Body of pancreas (tissue), 4 donors: ENCODE results near the gene PLCB4. TPM values are rescaled to one million over a fixed set of nuclear protein-coding genes. Genes with fewer than 3 reads are reported as not detected.

ENCODE experiments used
- ATAC-seq: fragments of 150-250 bp; one replicate; pipeline ENCODE4 v1.9.1; 2016
- DNase-seq, 4 donors: peaks; one replicate each; pipeline ENCODE4 v3.0.0-alpha.2; 2019
- H3K27ac ChIP-seq, 4 donors: fragments of 200-600 bp; sonication (generic); 1 replicate in 3 of 4; 2 replicates in 1 of 4; pipeline versions ENCODE4 v1.5.1 to v1.6.1; 2016 to 2019; ENCODE audit warnings: mild to moderate bottlenecking in 1 of 4, mixed read lengths in 1 of 4, moderate library complexity in 1 of 4
- H3K27me3 ChIP-seq, 2 donors: fragments of 200-600 bp; sonication (generic); one replicate each; pipeline ENCODE4 v1.6.0; 2016; ENCODE audit warnings: mild to moderate bottlenecking in 1 of 2
- H3K36me3 ChIP-seq, 2 donors: fragments of 200-600 bp; sonication (generic); replicated peaks in 1 of 2; 2 replicates each; pipeline ENCODE4 v1.5.1; 2016; ENCODE audit warnings: low read depth in 2 of 2; ENCODE audit not compliant: insufficient read depth in 1 of 2
- H3K4me1 ChIP-seq: fragments of 200-600 bp; sonication (generic); one replicate; pipeline ENCODE4 v1.6.0; 2016
- H3K4me3 ChIP-seq, 2 donors: fragments of 200-600 bp; sonication (generic); 1 replicate in 1 of 2; 2 replicates in 1 of 2; pipeline ENCODE4 v1.5.1; 2016 to 2019
- H3K9me3 ChIP-seq, 3 donors: fragments of 200-600 bp; sonication (generic); 1 replicate in 2 of 3; 2 replicates in 1 of 3; pipeline ENCODE4 v1.5.1; 2016
- POLR2A ChIP-seq, 3 donors: fragments of 450-650 bp; IDR thresholded peaks; one replicate each; pipeline ENCODE4 v1.6.1; 2016; ENCODE audit warnings: antibody characterized with exemption in 3 of 3, mild to moderate bottlenecking in 2 of 3
- WGBS, 2 donors: methylation state at CpG; one replicate each; pipeline ENCODE4 v1.1.5; 2017; 5-methylcytosine and 5-hydroxymethylcytosine counted together
- intact Hi-C: fragments of 100-400 bp; cut with DNase I; formaldehyde crosslinking; loops from one replicate; pipeline ENCODE4 v1.15.1; 2023
- total RNA-seq, 2 donors: library from RNA; depleted of rRNA; stranded (reverse); fragments of >200 nt; gene quantifications; one replicate each; pipeline ENCODE4 v1.1.0, GENCODE V29; 2016
- TF ChIP-seq, protein P1 (sequence below), 7 experiments: fragments of 450-650 bp in 4 of 7; fragments of 200-600 bp in 3 of 7; sonication (generic) in 3 of 7; IDR thresholded peaks; one replicate each; pipeline ENCODE4 v1.5.1; 2016 to 2019; ENCODE audit warnings: antibody characterized with exemption in 7 of 7

Gene PLCB4
- total RNA-seq, 2 donors from 2014 or later = 1.3 to 3.4 TPM

DNA sequence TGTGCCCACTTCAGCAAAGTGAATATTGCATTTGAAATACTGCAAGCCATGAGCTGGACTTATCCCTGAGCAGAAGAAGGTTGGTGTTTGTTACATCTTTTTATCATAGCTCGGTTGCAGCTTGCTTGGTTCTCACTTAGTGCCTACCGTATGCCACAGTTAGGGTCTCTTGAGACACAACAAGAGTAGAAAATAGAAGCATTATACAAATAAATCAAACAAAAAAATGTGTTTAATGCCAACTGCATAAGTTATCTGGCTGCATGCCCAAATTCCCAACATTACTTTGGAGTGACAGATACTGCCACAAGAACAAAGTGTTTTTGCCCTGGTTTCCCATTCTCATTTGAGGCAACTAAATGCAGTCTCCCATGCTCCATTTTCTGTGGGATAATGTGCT is 391.6 kb downstream of the PLCB4 start:
- H3K4me3 ChIP-seq = no peak overlapping the region
- no peaks in the 10 kb centered on the region for H3K9me3 ChIP-seq
- H3K4me1 ChIP-seq = no peaks in the 10 kb centered on the region
- ATAC-seq = no peak
- TF ChIP-seq, protein P1, sequence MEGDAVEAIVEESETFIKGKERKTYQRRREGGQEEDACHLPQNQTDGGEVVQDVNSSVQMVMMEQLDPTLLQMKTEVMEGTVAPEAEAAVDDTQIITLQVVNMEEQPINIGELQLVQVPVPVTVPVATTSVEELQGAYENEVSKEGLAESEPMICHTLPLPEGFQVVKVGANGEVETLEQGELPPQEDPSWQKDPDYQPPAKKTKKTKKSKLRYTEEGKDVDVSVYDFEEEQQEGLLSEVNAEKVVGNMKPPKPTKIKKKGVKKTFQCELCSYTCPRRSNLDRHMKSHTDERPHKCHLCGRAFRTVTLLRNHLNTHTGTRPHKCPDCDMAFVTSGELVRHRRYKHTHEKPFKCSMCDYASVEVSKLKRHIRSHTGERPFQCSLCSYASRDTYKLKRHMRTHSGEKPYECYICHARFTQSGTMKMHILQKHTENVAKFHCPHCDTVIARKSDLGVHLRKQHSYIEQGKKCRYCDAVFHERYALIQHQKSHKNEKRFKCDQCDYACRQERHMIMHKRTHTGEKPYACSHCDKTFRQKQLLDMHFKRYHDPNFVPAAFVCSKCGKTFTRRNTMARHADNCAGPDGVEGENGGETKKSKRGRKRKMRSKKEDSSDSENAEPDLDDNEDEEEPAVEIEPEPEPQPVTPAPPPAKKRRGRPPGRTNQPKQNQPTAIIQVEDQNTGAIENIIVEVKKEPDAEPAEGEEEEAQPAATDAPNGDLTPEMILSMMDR (IDR thresholded peaks at IDR 0.05) = no peak
- no peak for TF ChIP-seq POLR2A (IDR thresholded peaks at IDR 0.05)
- intact Hi-C loops = no loop called here
- H3K27ac ChIP-seq = no peak overlapping the region
- peak in 1 of 4 donors; percentile 13 for DNase-seq
- no peaks in the 10 kb centered on the region for H3K36me3 ChIP-seq
- no peaks in the 10 kb centered on the region for H3K27me3 ChIP-seq
- WGBS, 2 donors = 31 to 57% methylated on average over 2 of the region's 2 CpGs

DNA sequence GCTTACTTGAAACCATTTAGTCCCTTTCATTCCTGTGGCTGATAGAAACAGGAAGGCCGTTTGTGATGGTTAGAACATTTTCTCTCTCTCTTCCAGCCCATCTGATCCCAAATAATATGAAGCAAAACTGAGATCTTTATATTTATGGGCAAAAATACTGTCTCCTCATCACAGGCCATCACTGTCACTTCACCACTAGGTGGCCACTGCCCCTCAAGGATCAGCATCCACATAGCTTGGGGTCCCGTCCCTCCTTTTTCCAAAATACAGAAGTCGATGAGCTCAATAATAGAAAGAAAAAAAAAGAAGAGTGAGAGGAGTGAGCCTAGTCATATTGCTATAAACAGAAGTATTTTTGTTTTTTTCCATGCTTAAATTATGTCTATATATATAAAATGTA is 399.1 kb downstream of the PLCB4 start:
- intact Hi-C loops = no loop called here
- WGBS, 2 donors = 16 to 34% methylated on average over 3 of the region's 3 CpGs
- Histone ChIP-seq H3K27me3 (no peaks in the 10 kb centered on the region), H3K4me3 (no peak overlapping the region), H3K27ac (no peak overlapping the region), H3K9me3 (no peaks in the 10 kb centered on the region), H3K4me1 (no peaks in the 10 kb centered on the region), H3K36me3 (no peaks in the 10 kb centered on the region)
- no peak for ATAC-seq
- no peak for DNase-seq
- TF ChIP-seq, protein P1 (IDR thresholded peaks at IDR 0.05) = peak in 6 of 7 experiments; percentile 14 to 40 (median 32)
- no peak for TF ChIP-seq POLR2A (IDR thresholded peaks at IDR 0.05)

DNA sequence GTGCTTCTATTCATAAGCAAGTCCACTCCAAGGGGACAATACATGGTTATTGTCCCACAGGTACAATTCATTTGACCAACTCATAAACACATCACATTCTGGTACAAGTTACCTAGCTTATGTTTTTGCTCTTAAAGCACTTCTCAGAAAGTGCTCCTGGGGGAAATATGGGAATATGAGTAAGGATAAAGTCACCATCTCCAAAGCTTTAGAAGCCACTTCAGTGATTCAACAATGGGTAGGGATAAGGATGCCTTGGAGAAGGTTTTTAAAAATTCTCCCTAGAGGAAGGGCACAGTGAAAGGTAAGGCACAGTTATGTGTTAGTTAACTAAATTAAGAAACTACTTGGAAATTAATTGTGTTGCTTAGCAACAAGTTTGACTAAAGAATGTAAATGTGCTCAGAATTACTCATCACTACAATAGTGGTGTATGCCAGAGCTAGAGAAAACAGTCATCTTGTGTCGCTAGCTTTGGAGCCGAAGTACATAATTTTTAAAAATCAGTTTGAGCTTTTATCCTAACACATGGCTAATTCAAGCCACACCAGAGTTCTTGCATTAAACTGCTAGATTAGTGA is 406.0 kb downstream of the PLCB4 start:
- Histone ChIP-seq H3K4me3 (no peak overlapping the region), H3K36me3 (no peaks in the 10 kb centered on the region), H3K9me3 (no peaks in the 10 kb centered on the region), H3K27me3 (no peaks in the 10 kb centered on the region), H3K4me1 (no peaks in the 10 kb centered on the region), H3K27ac (no peak overlapping the region)
- intact Hi-C loops = no loop called here
- ATAC-seq (no peak), DNase-seq (no peak)
- no peak for TF ChIP-seq POLR2A (IDR thresholded peaks at IDR 0.05)
- TF ChIP-seq, protein P1 (IDR thresholded peaks at IDR 0.05) = no peak
- 79 to 81% methylated on average over 2 of the region's 2 CpGs for WGBS, 2 donors

DNA sequence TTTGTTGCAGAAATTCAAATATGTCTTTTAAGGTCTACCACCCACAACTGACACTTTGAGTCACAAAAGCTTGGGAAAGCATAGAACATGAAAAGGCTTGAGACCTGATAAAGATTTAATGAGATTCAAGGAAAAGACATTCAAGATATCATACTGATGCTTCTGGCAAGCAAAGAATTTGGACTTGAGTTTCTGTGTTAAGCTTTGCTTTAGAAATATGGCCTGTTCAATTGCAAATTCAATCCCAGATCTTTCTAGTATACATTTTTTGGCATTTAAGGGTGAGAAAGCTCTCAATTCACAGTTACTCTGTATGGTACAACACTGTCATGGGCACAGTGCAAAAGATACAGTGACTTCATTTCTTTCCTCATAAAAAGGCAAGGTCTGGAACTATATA is 406.6 kb downstream of the PLCB4 start:
- intact Hi-C loops = no loop called here
- H3K27ac ChIP-seq = no peak overlapping the region
- H3K36me3 ChIP-seq = no peaks in the 10 kb centered on the region
- no peaks in the 10 kb centered on the region for H3K9me3 ChIP-seq
- no peak for TF ChIP-seq POLR2A (IDR thresholded peaks at IDR 0.05)
- TF ChIP-seq, protein P1 (IDR thresholded peaks at IDR 0.05) = no peak
- no peak overlapping the region for H3K4me3 ChIP-seq
- ATAC-seq (no peak), DNase-seq (no peak)
- H3K4me1 ChIP-seq = no peaks in the 10 kb centered on the region
- H3K27me3 ChIP-seq = no peaks in the 10 kb centered on the region

DNA sequence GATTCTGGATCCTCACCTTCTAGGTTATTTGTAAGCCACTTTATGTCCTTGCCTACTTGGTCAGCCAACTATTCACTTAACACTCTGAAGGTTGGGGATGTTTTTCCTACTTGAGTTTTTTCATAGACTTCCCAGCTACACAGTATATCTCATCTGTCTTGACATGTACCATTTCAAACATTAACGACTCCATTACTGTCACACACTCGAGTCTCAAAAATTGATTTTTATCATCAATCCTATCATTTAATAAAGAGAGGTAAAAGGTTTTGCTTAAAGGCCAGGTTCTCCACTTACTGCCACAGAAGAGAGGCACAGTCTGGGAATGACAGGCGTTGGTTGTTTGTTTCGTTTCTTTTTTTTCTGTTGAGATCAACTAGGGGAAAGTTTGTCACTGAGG is 407.3 kb downstream of the PLCB4 start:
- Histone ChIP-seq H3K4me1 (no peaks in the 10 kb centered on the region), H3K9me3 (no peaks in the 10 kb centered on the region), H3K4me3 (no peak overlapping the region), H3K27ac (no peak overlapping the region), H3K27me3 (no peaks in the 10 kb centered on the region), H3K36me3 (no peaks in the 10 kb centered on the region)
- ATAC-seq (no peak), DNase-seq (no peak)
- intact Hi-C loops = no loop called here
- TF ChIP-seq, protein P1 (IDR thresholded peaks at IDR 0.05) = no peak
- TF ChIP-seq POLR2A (IDR thresholded peaks at IDR 0.05) = no peak
- 49 to 64% methylated on average over 4 of the region's 4 CpGs for WGBS, 2 donors
